HUDEP-2 (cell line): ENCODE results near the gene PCGF1.

Experiments used
- DNase-seq, 76 experiments: peaks; one replicate each; lab custom pipeline; 2025; ENCODE audit not compliant: unreplicated experiment in 76 of 76; lab: John Stamatoyannopoulos, UW

The PCGF1 gene

GRCh38 chr2:74516650-74517049 lies 9.2 kb upstream of the PCGF1 start:
- no peak for DNase-seq

GRCh38 chr2:74515981-74516633 lies 8.6 kb upstream of the PCGF1 start:
- peak in 74 of 76 experiments; percentile 26 to 91 (median 83) for DNase-seq

DNA sequence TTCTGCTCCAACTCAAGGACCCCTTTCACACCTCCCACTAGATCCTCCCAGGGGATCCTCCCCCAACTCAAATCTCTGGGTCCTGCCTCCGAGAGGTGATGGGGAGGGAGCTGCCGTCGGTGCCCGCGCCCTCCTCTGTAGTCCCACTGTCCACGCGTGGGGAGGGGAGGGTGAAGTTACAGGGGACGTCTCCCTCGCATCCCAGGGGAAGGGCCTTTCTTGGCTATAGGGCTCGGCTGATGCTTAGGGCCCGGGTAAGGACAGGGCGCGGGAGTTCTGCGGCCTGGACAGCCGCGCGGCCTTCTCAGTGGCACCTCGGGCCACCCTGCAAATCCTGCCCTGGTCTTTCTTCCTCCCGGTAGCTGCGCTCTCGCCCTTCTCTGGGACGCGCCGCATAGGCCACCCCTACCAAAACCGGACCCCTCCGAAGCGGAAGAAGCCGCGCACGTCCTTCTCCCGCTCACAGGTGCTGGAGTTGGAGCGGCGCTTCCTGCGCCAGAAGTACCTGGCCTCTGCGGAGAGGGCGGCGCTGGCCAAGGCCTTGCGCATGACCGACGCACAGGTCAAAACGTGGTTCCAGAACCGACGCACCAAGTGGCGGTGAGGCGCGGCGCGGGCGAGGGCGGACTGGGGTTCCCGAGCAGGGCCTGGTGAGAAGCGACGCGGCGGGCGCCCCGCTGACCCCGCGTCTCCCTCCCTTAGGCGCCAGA lies 7.9 kb upstream of the PCGF1 start:
- DNase-seq = peak in 25 of 76 experiments; percentile 10 to 65 (median 30)

DNA sequence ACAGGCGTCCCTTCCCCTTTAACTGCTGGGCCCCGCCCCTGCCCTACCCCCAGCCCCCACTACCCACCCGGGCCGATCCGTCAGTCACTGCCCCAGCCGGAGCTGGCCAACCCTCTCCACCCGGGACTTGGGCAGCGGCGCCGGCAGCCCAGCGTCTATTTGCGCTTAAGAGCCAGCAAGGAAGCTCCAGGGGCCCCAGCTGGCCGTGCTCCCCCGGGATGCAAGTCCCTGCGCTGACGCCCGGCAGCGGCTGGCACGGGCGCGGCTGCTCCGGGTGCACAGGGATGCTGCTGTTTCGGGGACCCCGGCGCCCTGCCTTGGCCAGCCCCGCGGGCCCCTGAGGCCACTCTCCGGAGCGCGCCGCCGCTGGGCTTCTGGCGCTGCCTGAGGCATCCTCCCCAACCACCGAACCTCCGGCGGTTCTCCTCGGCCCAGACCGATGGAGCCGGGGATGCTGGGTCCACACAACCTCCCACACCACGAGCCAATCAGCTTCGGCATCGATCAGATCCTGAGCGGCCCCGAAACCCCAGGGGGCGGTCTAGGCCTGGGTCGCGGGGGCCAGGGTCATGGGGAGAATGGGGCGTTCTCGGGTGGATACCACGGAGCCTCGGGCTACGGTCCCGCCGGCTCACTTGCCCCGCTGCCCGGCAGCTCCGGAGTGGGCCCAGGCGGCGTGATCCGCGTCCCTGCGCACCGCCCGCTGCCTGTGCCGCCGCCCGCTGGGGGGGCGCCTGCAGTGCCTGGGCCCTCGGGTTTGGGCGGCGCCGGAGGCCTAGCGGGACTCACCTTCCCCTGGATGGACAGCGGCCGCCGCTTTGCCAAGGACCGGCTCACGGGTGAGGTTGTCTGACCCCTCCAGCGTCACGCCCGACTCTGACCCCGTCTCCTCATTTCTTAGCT lies 7.1 kb upstream of the PCGF1 start, which contains the start of gene TLX2:
TSS of gene TLX2 (plus strand) at position 83 of the 903 bp plus-strand sequence. CDS start at position 440, 357 bp downstream.
- DNase-seq = peak in 5 of 76 experiments; percentile 10 to 29 (median 19)

DNA sequence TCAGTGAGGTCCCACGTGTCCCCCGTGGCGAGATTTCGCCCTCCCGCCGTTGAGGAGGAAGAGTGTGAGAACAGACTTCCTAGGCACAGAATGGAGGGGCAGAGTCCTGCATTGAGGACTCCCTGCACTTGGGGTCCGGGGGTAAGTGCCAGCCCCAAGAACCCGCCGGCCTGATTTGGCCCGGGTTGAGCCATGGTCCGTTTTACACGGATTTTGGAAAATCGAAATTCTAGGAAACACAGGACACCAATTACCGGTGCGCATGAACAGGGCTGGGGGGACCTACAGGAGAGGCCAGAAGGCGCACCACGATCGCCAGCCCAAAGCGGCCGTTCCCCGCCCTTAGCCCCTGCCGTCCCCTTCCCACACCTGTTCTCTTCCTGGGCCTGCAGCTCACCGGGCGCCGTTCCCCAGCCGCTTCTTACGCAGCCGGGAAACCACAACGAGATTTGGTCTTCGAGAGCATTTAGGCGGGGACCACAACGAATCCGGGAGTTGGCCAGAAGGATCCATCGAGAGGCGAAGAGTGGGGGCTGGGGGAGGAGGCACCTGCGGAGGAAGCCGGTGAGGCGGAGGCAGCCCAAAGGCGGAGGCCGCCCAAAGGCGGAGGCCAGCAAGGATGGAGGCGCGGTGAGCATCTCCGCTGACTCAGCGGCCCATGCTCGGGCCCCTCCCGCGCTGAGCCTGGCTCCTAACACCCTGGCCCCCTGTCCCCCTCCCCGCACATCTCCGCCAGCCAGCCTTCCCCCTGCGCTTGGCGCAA lies 6.3 kb upstream of the PCGF1 start:
- DNase-seq = peak in 3 of 76 experiments; percentile 14 to 18 (median 16)

DNA sequence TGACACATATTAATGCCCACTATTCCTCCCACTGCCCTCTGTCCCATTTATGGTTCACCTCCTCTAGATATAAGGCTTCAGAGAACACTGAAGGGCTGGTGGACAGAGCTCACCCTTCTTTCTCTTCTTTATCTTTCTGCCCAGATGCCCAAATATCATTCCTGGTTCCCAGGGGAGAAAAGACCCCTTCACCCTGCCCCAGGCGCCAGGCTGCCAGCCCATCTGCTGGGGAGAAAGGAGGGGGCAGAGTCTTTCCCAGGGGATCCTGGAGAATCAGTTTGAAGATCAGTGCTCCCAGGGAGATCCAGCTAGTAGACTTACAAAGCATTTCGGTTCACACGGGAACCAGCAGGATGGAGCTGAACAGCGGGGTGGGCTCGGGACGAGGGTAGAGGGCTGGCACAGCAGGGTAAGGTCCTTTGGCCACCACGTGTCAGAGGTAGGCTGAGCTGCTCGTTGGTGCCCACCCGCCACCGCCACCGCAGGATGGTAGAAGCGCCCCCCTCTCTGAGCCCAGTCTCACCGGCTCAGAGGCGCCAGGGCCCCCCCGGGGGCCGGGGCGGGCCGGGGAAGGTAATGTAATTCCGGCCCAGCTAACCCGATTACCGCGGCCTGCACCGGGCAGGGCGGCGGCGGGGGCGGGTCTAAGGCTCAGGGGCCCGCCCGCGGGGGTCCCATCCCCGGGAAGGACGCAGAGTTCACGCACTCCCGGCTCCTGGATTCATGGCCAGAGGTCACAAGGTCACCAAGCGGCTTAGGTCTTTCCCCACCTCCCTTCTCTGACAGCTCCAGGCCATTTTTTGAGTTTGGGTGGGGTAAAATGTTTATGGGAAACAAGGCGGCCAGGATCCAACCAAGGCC lies 5.5 kb upstream of the PCGF1 start:
- no peak for DNase-seq

- no peak for DNase-seq
These were observed 3.9 kb upstream of the PCGF1 start for GRCh38 chr2:74511104-74511989.

- DNase-seq = no peak
These were observed 2.8 kb upstream of the PCGF1 start for GRCh38 chr2:74510272-74510671.

- peak in 2 of 76 experiments; percentile 18 for DNase-seq
These were observed 528 bp upstream of the PCGF1 start for GRCh38 chr2:74507926-74508520.

DNA sequence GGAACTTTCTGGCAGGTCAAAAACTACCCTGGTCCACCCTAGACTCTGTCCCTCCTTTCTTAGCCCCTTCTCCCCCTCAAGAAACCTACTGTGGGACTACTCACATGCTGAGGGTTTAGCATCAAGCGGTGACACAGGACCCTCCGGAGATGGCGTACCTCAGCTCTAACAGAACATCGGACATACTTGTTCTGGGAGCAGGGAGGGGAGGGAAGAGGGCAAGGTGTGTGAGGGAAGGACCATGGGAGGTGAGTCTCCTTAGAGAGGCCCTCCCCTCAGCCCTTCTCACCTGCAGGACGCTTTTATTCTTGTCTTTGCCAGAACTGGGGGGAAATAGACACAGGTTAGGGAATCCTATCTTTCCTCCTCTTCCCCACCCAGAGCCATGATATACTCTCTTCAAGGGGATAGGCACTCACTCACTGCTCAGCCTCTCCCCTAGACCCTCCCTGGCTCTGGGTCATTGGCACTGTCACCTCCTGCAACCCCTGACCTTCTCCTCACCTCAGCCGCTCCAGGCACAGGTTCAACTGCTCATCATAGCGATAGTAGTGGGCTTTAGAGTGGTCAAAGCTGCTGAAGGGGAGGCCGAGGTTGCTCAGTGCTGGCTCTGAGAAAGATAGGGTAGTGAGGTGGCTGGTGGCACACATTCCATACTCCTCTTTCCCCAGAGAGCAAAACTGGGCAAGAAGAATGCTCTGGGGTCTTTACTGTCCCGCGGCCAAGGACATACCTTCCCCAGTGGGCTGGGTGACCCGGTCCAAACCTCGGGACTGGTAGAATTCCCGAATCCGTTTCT lies 1.8 kb downstream of the PCGF1 start:
- DNase-seq = no peak

DNA sequence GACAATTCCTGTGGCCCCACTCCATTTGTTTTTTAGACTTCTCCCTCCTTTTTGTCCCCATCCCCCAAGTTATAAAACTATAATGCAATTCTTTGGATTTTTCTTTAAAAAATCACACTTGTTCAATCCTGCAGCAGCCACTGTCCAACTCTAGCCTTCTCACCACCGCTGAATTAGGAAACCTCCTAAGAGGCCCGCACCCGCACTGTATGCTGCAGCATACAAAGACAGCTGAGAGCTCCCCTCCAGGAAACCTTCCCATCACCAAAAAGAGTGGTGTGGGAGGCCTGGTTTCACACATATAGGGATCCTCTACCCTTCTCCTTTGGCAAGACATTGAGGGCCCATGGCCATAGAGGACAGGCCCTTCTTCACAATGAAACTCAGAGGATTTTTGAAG lies 2.9 kb downstream of the PCGF1 start:
- DNase-seq = no peak

GRCh38 chr2:74503506-74504475 lies 3.7 kb downstream of the PCGF1 start:
- no peak for DNase-seq

- peak in 69 of 76 experiments; percentile 6 to 78 (median 60) for DNase-seq
These were observed 4.6 kb downstream of the PCGF1 start for GRCh38 chr2:74502720-74503505.

DNA sequence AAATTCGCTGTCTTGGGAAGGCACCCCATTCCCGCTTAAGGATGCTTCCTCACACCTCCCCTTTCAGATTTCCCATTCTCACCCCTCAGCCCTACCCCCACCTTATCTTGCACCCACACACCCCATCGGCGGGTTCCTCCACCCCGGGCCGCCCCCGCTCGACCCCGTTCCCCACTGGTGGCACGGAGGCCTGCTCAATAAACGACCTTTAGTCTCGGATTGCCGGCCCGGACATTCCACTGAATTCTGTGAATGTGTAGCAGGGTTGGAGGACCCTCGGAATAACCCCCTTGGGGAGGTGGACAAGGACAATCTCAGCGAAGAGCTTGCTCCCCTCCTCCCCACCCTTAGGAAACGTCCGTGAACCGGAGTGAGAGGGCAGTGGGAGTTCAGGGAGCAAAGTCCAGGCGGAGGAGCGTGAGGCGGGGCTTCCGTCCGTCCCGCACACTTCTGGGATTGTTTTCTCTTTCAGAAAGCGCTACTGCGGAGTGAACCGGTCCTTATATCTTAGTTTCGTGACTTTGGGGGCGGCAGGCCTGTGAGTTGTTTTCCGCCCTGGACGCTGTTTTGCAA lies 5.3 kb downstream of the PCGF1 start:
- no peak for DNase-seq
